ENCODE data around the gene GBF1. TPM values are rescaled to one million over a fixed set of nuclear protein-coding genes. Genes with fewer than 3 reads are reported as not detected.
A peak's percentile ranks its signal among the peaks of the same experiment; 100 is the strongest.

Gene GBF1
- total and polyA plus RNA-seq, 10 of the 15 experiments (the other 5 are each of a cell fraction or from before 2014, with no cell fraction given), result 0.82 to 42.0 (median 21.8) TPM

GRCh38 chr10:102422545-102423129 is 177.3 kb downstream of the GBF1 start (continued):
- TF ChIP-seq TCF3 (IDR thresholded peaks at IDR 0.05; ENCODE audit: borderline replicate concordance, insufficient read depth, low read depth, low read length), result no peak
- peak; percentile 67 for TF ChIP-seq RAD21 (IDR thresholded peaks at IDR 0.05; ENCODE audit: insufficient read depth, low read depth, low read length)
- TF ChIP-seq YY1 (IDR thresholded peaks at IDR 0.05; ENCODE audit: low read depth, low read length), result peak; percentile 67
- peak; percentile 42 for TF ChIP-seq MYC (IDR thresholded peaks at IDR 0.05; ENCODE audit: insufficient read depth, insufficient read length, insufficient replicate concordance, low read length, severe bottlenecking)
- peak; percentile 27 for TF ChIP-seq RELA (IDR thresholded peaks at IDR 0.05; ENCODE audit: borderline replicate concordance, partially characterized antibody)
- no peak for TF ChIP-seq E4F1 (IDR thresholded peaks at IDR 0.05; ENCODE audit: borderline replicate concordance, partially characterized antibody)
- TF ChIP-seq E2F8 (IDR thresholded peaks at IDR 0.05; ENCODE audit: low read depth, partially characterized antibody), result no peak
- TF ChIP-seq IKZF1 (conservative IDR thresholded peaks at IDR 0.05), result peak; percentile 26; the same call in 1 of the 2 replicates
- peak; percentile 49; the same call in 1 of the 2 replicates for TF ChIP-seq CREM (IDR thresholded peaks at IDR 0.05; ENCODE audit: low read depth)
- TF ChIP-seq MAX (IDR thresholded peaks at IDR 0.05; ENCODE audit: low read depth, low read length), result peak; percentile 56; the same call in 1 of the 2 replicates
- TF ChIP-seq CTCF (IDR thresholded peaks at IDR 0.05 in 2 of 3, conservative IDR thresholded peaks at IDR 0.05 in 1 of 3; ENCODE audit: control insufficient read depth in 2 of 3, extremely low read depth in 1 of 3, insufficient read depth in 1 of 3, low read depth in 3 of 3, low read length in 3 of 3), result peak; percentile 72 to 83 (median 75)
- TF ChIP-seq E2F4 (IDR thresholded peaks at IDR 0.05; ENCODE audit: low read depth, low read length), result no peak
- TF ChIP-seq SREBF2 (IDR thresholded peaks at IDR 0.05; ENCODE audit: low read length), result no peak
- TF ChIP-seq FOS (IDR thresholded peaks at IDR 0.05; ENCODE audit: borderline replicate concordance, extremely low read depth, insufficient read length), result no peak
- peak; percentile 31; the same call in 1 of the 2 replicates for TF ChIP-seq RUNX3 (IDR thresholded peaks at IDR 0.05; ENCODE audit: low read length)
- no peak for TF ChIP-seq JUND (IDR thresholded peaks at IDR 0.05; ENCODE audit: low read depth, low read length)
- TF ChIP-seq FOXM1 (IDR thresholded peaks at IDR 0.05; ENCODE audit: low read depth, low read length), result no peak
- TF ChIP-seq YBX1 (IDR thresholded peaks at IDR 0.05), result no peak
- TF ChIP-seq ZBTB33 (IDR thresholded peaks at IDR 0.05), result peak; percentile 99

Measured in GM12878 (cell line).